ENCODE data around the gene AAK1. TPM values are rescaled to one million over a fixed set of nuclear protein-coding genes. Genes with fewer than 3 reads are reported as not detected.

Gene AAK1
- polyA plus RNA-seq (2012; rRNA removed), result 13.4 and 13.5 TPM in 2 replicates
- polyA plus RNA-seq (2012; cell fraction: cytosol; rRNA removed), result 14.5 and 16.4 TPM in 2 replicates
- 20.7 and 26.4 TPM in 2 replicates for polyA plus RNA-seq (2012; cell fraction: nucleus; rRNA removed)

DNA sequence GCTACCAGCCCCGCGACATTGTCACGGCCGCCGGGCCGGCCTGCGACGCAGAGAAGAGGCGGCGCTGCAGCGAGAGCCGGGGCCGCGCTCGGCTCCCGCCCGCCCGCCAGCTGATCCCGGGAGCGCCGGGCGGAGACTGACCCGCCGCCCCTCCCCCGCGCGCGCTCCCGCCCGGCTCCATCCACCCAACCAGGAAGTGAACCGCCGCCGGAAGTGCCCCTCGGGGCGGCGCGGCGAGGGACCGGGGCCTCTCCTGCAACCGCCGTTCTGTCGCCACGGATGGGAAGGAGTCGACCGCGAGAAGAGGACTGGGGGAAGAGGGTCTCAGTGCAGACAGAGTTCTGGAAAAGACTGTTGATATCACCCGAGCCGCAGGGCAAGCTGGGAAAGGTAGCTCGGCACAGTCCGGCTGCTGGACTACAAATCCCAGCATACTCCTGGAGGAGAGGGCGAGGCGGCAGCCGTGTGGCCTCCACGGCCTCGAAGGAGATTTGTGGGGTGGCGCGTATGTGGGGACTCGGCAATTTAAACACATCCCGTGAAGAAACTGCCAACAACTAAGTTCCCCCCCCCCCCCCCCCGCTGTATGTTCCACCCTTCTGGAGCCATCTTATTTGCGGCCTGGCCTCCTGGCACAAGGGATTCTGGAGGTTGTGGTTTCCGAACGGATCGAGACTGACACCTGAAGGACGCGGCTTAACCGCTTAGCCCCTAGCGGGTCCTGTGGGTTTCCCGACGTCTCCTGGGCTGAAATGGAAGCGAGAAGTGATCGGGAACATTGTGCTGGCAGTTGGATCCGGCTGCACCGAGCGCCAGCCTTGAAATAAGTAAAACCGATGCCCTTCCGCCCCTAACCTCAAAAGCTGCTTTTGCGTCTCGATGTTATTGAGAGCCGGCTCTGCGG lies at the start of gene AAK1:
TSS of gene AAK1 (minus strand) at position 138 of the 904 bp plus-strand sequence. CDS start 699 bp downstream, outside the sequence.
- H3K4me1 ChIP-seq (ENCODE audit: control insufficient read depth in 1 of 2, insufficient read depth in 2 of 2, low read depth in 1 of 2, low read length in 1 of 2), result peaks cover 8 to 30% of the 10 kb centered on the region in 2 experiments; a peak in 3 of 4 replicates
- H3K9me2 ChIP-seq, result no peaks in the 10 kb centered on the region
- under 1% methylated on average over 28 of the region's 81 CpGs for WGBS (ENCODE audit: low lambda C conversion rate)
- ChIA-PET POLR2A (interaction anchor here (1.0 to 1.8 kb wide), 4 partner anchors 39 to 207 kb away, joined by 3 to 5 read pairs (median 4); partner anchors contain the start of gene NFU1), CTCF (interaction anchor here (0.7 to 2.1 kb wide), 8 partner anchors 26 to 216 kb away, joined by 3 to 7 read pairs (median 3); no protein-coding TSS in a partner anchor)
- TF ChIP-seq CHD2 (IDR thresholded peaks at IDR 0.05; ENCODE audit: low read length, partially characterized antibody) (peak; percentile 48), POLR2AphosphoS5 (IDR thresholded peaks at IDR 0.05; ENCODE audit: low read depth, low read length) (peak; percentile 81), SIN3A (IDR thresholded peaks at IDR 0.05; ENCODE audit: borderline replicate concordance, low read depth, low read length) (peak; percentile 60; the same call in 1 of the 2 replicates), MXI1 (IDR thresholded peaks at IDR 0.05; ENCODE audit: low read depth, low read length) (0 out of 2 replicates have a peak, but pooled peaks have one; percentile 47), MAX (IDR thresholded peaks at IDR 0.05; ENCODE audit: low read depth) (peak; percentile 56), NRF1 (IDR thresholded peaks at IDR 0.05; ENCODE audit: low read depth, low read length) (no peak), YY1 (IDR thresholded peaks at IDR 0.05; ENCODE audit: low read depth) (peak; percentile 75; the same call in 1 of the 2 replicates), TAF1 (IDR thresholded peaks at IDR 0.05; ENCODE audit: borderline replicate concordance, low read depth, low read length) (peak; percentile 78; the same call in 1 of the 2 replicates), GABPA (IDR thresholded peaks at IDR 0.05; ENCODE audit: low read depth) (peak; percentile 85), FOXM1 (IDR thresholded peaks at IDR 0.05; ENCODE audit: low read depth) (no peak), ELF1 (IDR thresholded peaks at IDR 0.05) (peak; percentile 94)
- TF ChIP-seq, protein P1, sequence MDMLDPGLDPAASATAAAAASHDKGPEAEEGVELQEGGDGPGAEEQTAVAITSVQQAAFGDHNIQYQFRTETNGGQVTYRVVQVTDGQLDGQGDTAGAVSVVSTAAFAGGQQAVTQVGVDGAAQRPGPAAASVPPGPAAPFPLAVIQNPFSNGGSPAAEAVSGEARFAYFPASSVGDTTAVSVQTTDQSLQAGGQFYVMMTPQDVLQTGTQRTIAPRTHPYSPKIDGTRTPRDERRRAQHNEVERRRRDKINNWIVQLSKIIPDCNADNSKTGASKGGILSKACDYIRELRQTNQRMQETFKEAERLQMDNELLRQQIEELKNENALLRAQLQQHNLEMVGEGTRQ (IDR thresholded peaks at IDR 0.05; ENCODE audit: borderline replicate concordance, low read depth, low read length), result no peak
- TF ChIP-seq, protein P2, sequence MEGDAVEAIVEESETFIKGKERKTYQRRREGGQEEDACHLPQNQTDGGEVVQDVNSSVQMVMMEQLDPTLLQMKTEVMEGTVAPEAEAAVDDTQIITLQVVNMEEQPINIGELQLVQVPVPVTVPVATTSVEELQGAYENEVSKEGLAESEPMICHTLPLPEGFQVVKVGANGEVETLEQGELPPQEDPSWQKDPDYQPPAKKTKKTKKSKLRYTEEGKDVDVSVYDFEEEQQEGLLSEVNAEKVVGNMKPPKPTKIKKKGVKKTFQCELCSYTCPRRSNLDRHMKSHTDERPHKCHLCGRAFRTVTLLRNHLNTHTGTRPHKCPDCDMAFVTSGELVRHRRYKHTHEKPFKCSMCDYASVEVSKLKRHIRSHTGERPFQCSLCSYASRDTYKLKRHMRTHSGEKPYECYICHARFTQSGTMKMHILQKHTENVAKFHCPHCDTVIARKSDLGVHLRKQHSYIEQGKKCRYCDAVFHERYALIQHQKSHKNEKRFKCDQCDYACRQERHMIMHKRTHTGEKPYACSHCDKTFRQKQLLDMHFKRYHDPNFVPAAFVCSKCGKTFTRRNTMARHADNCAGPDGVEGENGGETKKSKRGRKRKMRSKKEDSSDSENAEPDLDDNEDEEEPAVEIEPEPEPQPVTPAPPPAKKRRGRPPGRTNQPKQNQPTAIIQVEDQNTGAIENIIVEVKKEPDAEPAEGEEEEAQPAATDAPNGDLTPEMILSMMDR (IDR thresholded peaks at IDR 0.05), result no peak
- peak within 1 kb of the TSS; percentile 84 to 93 for H3K4me3 ChIP-seq (ENCODE audit: low read depth in 2 of 2, low read length in 1 of 2)
- peaks cover 21% of the 10 kb centered on the region for H3F3A ChIP-seq (replicated peaks; ENCODE audit: insufficient read depth)
- peaks cover 36% of the 10 kb centered on the region for H4K20me1 ChIP-seq (ENCODE audit: insufficient read depth)
- H3K36me3 ChIP-seq (replicated peaks in 1 of 2; ENCODE audit: control insufficient read depth in 1 of 2, insufficient read depth in 2 of 2, low read length in 1 of 2), result peaks cover under 1 to 6% of the 10 kb centered on the region in 2 experiments
- peak within 1 kb of the TSS; percentile 98 to 100 for H3K27ac ChIP-seq (ENCODE audit: low read depth in 2 of 2, low read length in 1 of 2)
- peak within 1 kb of the TSS; percentile 93 for H3K4me2 ChIP-seq
- no peaks in the 10 kb centered on the region for H3K27me3 ChIP-seq (ENCODE audit: insufficient read depth)
- peak; percentile 95 for DNase-seq
- peak within 1 kb of the TSS; percentile 96 for H3K9ac ChIP-seq
- H3K79me2 ChIP-seq (ENCODE audit: insufficient read depth), result peaks cover 54% of the 10 kb centered on the region
- peak within 1 kb of the TSS; percentile 94 for H2AFZ ChIP-seq (ENCODE audit: low read depth)
- H3K9me3 ChIP-seq, result no peaks in the 10 kb centered on the region
